ENCODE results near the gene INSR.

The INSR gene

GRCh38 chr19:7307590-7308218 lies 13.5 kb upstream of the INSR start:
- no peak for TF ChIP-seq RAD21 (IDR thresholded peaks at IDR 0.05; ENCODE audit: low read depth)
- no peak for TF ChIP-seq CEBPB (IDR thresholded peaks at IDR 0.05)
- no peak for TF ChIP-seq MAX (IDR thresholded peaks at IDR 0.05)
- TF ChIP-seq NFIC (IDR thresholded peaks at IDR 0.05) = no peak
- TF ChIP-seq EP300 (IDR thresholded peaks at IDR 0.05; ENCODE audit: borderline replicate concordance) = no peak
- TF ChIP-seq TAF1 (IDR thresholded peaks at IDR 0.05; ENCODE audit: low read depth) = no peak
- TF ChIP-seq ZBTB7A (IDR thresholded peaks at IDR 0.05; ENCODE audit: low read depth) = no peak
- TF ChIP-seq USF1 (IDR thresholded peaks at IDR 0.05) = no peak
- TF ChIP-seq REST (IDR thresholded peaks at IDR 0.05; ENCODE audit: low read depth) = no peak
- TF ChIP-seq TEAD4 (IDR thresholded peaks at IDR 0.05) = no peak
- no peak for TF ChIP-seq EGR1 (IDR thresholded peaks at IDR 0.05)
- no peak for TF ChIP-seq YY1 (IDR thresholded peaks at IDR 0.05; ENCODE audit: low read depth)
- no peak for TF ChIP-seq CREB1 (IDR thresholded peaks at IDR 0.05; ENCODE audit: low read depth)
- no peak for TF ChIP-seq FOXM1 (IDR thresholded peaks at IDR 0.05; ENCODE audit: borderline replicate concordance, low read depth)
- TF ChIP-seq TCF12 (IDR thresholded peaks at IDR 0.05; ENCODE audit: low read depth) = no peak

- no peak for TF ChIP-seq ZBTB7A (IDR thresholded peaks at IDR 0.05; ENCODE audit: low read depth)
- TF ChIP-seq NFIC (IDR thresholded peaks at IDR 0.05) = no peak
- no peak for TF ChIP-seq TCF12 (IDR thresholded peaks at IDR 0.05; ENCODE audit: low read depth)
- TF ChIP-seq FOXM1 (IDR thresholded peaks at IDR 0.05; ENCODE audit: borderline replicate concordance, low read depth) = no peak
- no peak for TF ChIP-seq CREB1 (IDR thresholded peaks at IDR 0.05; ENCODE audit: low read depth)
Measured at GRCh38 chr19:7304200-7304599, 10.0 kb upstream of the INSR start.

GRCh38 chr19:7303470-7303869 lies 9.3 kb upstream of the INSR start:
- no peak for TF ChIP-seq CREB1 (IDR thresholded peaks at IDR 0.05; ENCODE audit: low read depth)

GRCh38 chr19:7301525-7301924 lies 7.3 kb upstream of the INSR start:
- no peak for TF ChIP-seq USF1 (IDR thresholded peaks at IDR 0.05)
- no peak for TF ChIP-seq REST (IDR thresholded peaks at IDR 0.05; ENCODE audit: low read depth)
- TF ChIP-seq ZBTB7A (IDR thresholded peaks at IDR 0.05; ENCODE audit: low read depth) = no peak
- TF ChIP-seq TEAD4 (IDR thresholded peaks at IDR 0.05) = no peak
- TF ChIP-seq CREB1 (IDR thresholded peaks at IDR 0.05; ENCODE audit: low read depth) = no peak
- no peak for TF ChIP-seq RAD21 (IDR thresholded peaks at IDR 0.05; ENCODE audit: low read depth)
- no peak for TF ChIP-seq CEBPB (IDR thresholded peaks at IDR 0.05)
- TF ChIP-seq MAX (IDR thresholded peaks at IDR 0.05) = no peak
- TF ChIP-seq FOXM1 (IDR thresholded peaks at IDR 0.05; ENCODE audit: borderline replicate concordance, low read depth) = no peak
- no peak for TF ChIP-seq EGR1 (IDR thresholded peaks at IDR 0.05)
- no peak for TF ChIP-seq TAF1 (IDR thresholded peaks at IDR 0.05; ENCODE audit: low read depth)
- no peak for TF ChIP-seq TCF12 (IDR thresholded peaks at IDR 0.05; ENCODE audit: low read depth)
- TF ChIP-seq EP300 (IDR thresholded peaks at IDR 0.05; ENCODE audit: borderline replicate concordance) = no peak
- no peak for TF ChIP-seq YY1 (IDR thresholded peaks at IDR 0.05; ENCODE audit: low read depth)
- no peak for TF ChIP-seq NFIC (IDR thresholded peaks at IDR 0.05)

GRCh38 chr19:7297742-7298141 lies 3.5 kb upstream of the INSR start:
- TF ChIP-seq CEBPB (IDR thresholded peaks at IDR 0.05) (no peak), TAF1 (IDR thresholded peaks at IDR 0.05; ENCODE audit: low read depth) (no peak), YY1 (IDR thresholded peaks at IDR 0.05; ENCODE audit: low read depth) (no peak), TCF12 (IDR thresholded peaks at IDR 0.05; ENCODE audit: low read depth) (no peak), USF1 (IDR thresholded peaks at IDR 0.05) (no peak), FOXM1 (IDR thresholded peaks at IDR 0.05; ENCODE audit: borderline replicate concordance, low read depth) (no peak), RAD21 (IDR thresholded peaks at IDR 0.05; ENCODE audit: low read depth) (no peak), EGR1 (IDR thresholded peaks at IDR 0.05) (no peak), REST (IDR thresholded peaks at IDR 0.05; ENCODE audit: low read depth) (no peak), ZBTB7A (IDR thresholded peaks at IDR 0.05; ENCODE audit: low read depth) (no peak), MAX (IDR thresholded peaks at IDR 0.05) (no peak), TEAD4 (IDR thresholded peaks at IDR 0.05) (no peak), EP300 (IDR thresholded peaks at IDR 0.05; ENCODE audit: borderline replicate concordance) (no peak), NFIC (IDR thresholded peaks at IDR 0.05) (no peak), CREB1 (IDR thresholded peaks at IDR 0.05; ENCODE audit: low read depth) (no peak)

Data from Ishikawa (cell line).